GM21717 (cell line): ENCODE data around the gene PTPRJ.
"Not testable (repeated sequence)": the region's sequence is repeated elsewhere in the genome, so short reads cannot be mapped to it uniquely, and the experiment has no call there.

ENCODE experiments used
- ATAC-seq: cut with Tn5 transposase; IDR thresholded peaks from one replicate; pipeline ENCODE4 v1.9.1; 2021; ENCODE audit warnings: mild to moderate bottlenecking, moderate library complexity; ENCODE audit not compliant: unreplicated experiment

The PTPRJ gene

DNA sequence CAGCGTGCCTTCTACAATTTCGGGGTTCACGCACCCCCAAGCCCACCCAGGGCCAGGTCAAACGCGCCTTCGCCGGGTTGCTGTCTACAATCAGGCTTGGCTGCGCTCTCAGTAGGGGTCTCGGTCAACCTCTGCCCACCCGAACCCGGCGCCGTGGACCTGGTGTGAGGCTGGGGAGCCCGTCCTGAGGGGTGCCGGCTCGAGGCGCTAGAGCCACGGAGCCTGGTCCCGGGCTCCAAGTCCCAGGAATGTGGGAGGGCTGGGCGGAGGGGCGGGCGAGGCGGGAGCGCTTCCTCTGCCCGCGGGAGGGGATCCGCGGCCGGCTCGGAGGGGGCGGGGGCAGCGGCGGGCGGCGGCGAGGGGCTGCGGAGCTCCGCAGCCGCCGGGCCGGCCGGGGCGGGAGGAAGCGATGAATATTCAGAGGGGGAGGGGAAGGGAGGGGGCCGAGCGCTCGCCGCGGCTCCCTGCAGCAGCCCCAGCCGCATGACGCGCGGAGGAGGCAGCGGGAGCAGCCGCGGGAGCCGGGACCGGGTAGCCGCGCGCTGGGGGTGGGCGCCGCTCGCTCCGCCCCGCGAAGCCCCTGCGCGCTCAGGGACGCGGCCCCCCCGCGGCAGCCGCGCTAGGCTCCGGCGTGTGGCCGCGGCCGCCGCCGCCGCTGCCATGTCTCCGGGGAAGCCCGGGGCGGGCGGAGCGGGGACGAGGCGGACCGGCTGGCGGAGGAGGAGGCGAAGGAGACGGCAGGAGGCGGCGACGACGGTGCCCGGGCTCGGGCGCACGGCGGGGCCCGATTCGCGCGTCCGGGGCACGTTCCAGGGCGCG is at the start of gene PTPRJ:
TSS of gene PTPRJ (plus strand) at position 472 of the 819 bp plus-strand sequence. CDS start 354 bp downstream, outside the sequence.
- peak; percentile 49 for ATAC-seq

GRCh38 chr11:47932544-47932943 is 47.8 kb upstream of the PTPRJ start:
- ATAC-seq: no peak

DNA sequence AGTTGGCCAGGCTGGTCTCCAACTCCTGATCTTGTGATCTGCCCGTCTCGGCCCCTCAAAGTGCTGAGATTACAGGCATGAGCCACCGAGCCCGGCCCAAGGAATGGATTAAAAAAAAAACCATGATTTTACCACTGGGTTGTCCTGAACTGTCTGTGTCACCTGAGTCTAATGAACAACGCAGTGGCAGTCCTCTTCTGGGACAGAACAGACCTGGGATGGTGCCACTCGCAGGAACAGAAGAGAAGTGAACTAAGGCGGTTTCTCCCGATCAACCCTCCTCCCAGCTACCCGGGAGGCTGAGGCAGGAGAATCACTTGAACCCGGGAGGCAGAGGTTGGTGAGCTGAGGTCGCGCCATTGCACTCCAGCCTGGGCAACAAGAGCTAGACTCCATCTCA is 46.6 kb upstream of the PTPRJ start:
- ATAC-seq: not testable (repeated sequence)

GRCh38 chr11:47938791-47939560 is 41.4 kb upstream of the PTPRJ start:
- ATAC-seq: no peak

DNA sequence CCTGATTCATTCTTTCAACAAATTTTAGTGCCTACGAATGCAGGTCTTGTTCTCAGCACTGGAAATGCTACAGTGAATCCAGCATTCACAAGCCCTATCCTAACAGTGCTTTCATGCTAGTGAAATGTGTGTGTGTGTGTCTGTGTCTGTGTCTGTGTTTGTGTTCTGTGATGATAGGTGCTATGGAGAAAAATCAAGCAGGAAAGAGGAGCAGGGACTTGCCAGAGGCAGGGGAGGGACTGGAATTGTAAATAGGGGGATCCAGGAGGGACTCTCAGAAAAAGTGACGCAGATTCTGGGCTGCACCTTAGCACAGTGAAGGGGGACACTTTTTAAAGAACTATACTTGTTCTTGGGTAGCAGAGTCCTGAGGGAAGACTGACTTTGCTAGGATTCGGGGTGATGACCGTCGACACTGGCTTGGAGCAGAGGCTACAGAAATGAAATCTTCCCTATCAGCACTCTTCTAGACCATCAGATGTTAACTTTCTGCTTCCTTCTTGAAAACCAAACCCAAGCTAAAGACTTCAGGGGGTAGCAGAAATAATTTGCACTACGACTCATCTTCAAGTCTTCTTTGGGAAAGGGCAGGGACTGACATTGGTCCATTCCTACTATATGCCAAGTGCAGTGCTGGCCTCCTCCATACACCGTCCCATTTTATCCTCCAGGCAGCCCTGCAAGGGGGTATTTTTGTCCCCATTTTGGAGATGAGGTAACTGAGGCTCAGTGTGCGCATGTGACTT is 39.3 kb upstream of the PTPRJ start:
- ATAC-seq: no peak

DNA sequence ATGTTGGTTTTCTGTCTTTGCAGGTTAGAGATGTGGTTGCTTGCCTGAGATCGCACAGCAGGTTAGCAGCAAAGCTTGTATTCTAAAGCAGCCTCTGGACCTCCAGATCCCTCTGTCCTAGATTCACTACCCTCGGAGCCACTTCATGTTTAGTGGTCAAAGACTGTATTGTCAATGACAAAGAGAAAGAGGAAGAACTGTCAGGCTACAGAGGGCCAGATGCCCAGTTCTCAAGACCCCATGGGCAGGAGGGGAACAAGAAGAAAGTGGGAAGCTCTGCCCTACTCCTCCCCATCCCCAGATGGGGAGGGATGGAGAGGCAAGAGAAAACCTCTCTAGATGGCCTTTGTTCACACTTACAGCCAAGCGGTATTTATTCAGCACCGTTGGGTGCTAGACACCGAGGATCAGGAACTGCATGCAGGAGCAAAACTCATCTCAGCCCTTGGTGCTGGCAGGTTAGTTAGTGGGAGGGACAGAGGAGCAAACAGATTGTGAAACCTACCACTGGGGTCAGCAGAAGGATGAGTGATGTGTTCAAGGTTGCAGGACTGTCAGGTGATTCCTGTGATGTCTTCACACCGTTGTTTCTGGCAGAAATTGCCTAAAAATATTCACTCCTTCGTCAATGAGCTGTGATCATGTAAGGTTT is 38.3 kb upstream of the PTPRJ start:
- no peak for ATAC-seq

DNA sequence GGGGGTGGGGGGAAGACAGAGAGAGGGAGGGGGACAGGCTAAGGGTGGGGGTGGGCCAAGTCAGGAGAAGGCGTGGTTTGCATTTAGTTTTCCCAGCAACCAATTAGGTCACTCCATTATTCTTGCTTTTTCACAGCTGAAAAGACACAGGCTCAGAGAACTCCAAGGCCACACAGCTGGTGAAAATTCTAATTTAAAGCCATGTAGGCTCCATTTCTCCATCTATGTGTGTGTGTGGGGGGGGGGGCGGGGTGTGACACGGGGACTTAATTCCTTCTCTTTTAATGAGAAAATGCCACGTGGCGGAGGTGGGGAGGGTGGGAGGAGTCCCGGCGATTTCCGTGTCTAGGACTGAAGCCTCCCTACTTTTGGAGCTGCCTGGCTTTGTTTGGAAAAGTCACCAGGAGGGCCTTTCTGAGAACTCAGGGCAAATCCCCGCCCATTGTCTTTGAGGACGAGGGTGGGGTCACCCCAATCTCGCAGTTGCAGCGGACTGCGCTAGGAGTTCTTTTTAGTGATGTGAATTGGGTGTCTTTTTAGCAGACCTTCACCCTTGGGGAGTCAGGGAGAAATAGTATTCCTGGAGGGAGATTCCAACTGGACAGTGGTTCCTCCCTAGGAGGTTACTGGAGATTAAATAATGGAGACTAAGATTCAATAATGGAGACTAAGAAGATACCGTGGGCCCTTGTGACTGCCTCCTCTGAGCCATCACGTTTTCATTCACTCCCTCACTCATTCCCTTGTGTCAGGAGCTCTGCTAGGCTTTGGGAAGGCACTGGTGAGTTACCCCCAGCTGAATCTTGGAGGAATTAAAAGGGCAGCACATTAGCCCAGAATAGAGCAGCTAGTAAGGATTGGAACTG is 36.4 kb upstream of the PTPRJ start:
- ATAC-seq: no peak

- no peak for ATAC-seq
Measured at GRCh38 chr11:47944632-47945031, 35.7 kb upstream of the PTPRJ start.

GRCh38 chr11:47946682-47947559 is 33.4 kb upstream of the PTPRJ start:
- no peak for ATAC-seq

- no peak for ATAC-seq
Measured at GRCh38 chr11:47948137-47948536, 32.2 kb upstream of the PTPRJ start.

GRCh38 chr11:47949001-47949675 is 31.2 kb upstream of the PTPRJ start:
- ATAC-seq: not testable (repeated sequence)

DNA sequence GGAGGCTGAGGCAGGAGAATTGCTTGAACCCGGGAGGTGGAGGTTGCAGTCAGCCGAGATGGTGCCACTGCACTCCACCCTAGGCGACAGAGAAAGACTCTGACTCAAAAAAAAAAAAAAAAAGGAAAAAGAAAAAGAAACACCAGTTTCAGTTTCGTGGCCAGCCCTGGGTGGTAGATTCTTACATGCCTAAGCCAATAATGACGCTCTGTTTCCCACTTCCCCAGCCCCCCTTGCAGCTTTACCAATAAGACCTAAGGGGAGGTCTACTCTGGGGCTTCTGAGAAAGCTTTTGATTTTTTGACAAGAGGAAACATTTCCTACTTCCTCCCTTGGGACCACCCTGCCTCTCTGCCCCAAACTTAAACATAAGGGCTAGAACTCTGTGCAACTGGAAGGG is 30.0 kb upstream of the PTPRJ start:
- no peak for ATAC-seq

- ATAC-seq: not testable (repeated sequence)
Measured at GRCh38 chr11:47951504-47951903, 28.9 kb upstream of the PTPRJ start.

GRCh38 chr11:47955061-47955755 is 25.2 kb upstream of the PTPRJ start:
- no peak for ATAC-seq

- ATAC-seq: no peak
Measured at GRCh38 chr11:47960015-47960414, 20.3 kb upstream of the PTPRJ start.

DNA sequence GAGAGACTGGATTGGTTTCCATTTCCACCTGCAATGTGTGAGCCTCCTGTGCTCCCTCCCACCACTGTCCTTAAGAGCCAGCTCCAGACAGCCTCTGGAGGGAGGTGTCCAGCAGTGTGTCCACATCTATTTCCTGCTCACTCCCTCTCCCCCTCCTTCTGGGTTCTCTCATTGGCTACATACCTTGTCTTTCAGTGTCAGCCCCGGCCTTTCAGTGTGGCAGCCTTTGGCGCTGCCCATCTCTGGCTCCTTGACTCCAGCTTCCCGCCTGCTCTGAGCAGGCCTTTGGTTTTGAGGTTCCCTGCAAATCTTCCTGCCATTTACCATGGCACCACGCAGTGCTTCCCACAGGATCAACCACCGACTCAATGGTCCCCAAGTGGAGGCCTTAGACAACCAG is 19.0 kb upstream of the PTPRJ start:
- no peak for ATAC-seq

GRCh38 chr11:47964546-47964945 is 15.8 kb upstream of the PTPRJ start:
- no peak for ATAC-seq
